Measurements from ENCODE around the gene ABHD17B.

ABHD17B gene

GRCh38 chr9:71879644-71880174 lies 31.3 kb downstream of the ABHD17B start:
- DNase-seq = no peak
- intact Hi-C loops (cut with DNase I) = no loop called here

- intact Hi-C loops (cut with DNase I) = no loop called here
- DNase-seq = no peak
These were observed 32.4 kb downstream of the ABHD17B start for GRCh38 chr9:71878327-71879274.

GRCh38 chr9:71876829-71877228 lies 34.2 kb downstream of the ABHD17B start:
- intact Hi-C loops (cut with DNase I) = no loop called here
- DNase-seq = no peak

GRCh38 chr9:71876106-71876505 lies 34.9 kb downstream of the ABHD17B start:
- DNase-seq = no peak
- intact Hi-C loops (cut with DNase I) = no loop called here

DNA sequence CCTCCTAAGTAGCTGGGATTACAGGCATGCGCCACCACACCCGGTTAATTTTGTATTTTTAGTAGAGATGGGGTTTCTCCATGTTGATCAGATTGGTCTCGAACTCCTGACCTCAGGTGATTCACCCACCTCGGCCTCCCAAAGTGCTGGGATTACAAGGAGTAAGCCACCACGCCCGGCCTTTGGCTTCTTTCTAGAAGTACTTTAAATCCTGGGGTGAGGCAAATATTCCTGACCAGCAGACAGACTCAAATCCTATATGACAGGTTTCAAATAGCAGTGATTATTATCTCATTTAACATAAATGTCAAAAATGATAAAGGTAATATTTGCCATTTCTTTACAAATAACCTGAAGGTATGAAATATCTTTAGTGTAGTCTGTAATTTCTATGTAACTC lies 35.6 kb downstream of the ABHD17B start:
- DNase-seq = no peak
- intact Hi-C loops (cut with DNase I) = no loop called here

DNA sequence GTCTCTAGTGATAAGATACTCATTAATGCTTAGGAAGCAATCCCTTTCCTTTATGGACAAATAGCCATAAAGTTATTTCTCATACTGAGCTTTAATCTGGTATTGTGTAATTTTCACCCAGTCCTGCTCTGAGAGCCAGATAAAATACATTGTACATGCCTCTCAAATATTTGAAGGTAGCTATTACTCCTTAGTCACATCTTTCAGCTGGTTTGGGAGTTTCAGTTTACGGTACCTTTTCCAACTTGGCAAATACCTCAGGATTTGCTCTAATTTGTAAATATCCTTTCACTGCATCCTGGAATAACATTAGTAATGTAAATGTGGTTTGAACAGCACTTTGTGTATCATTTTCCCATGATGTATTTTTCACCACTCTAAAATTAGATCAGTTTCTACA lies 47.4 kb downstream of the ABHD17B start:
- no peak for DNase-seq

DNA sequence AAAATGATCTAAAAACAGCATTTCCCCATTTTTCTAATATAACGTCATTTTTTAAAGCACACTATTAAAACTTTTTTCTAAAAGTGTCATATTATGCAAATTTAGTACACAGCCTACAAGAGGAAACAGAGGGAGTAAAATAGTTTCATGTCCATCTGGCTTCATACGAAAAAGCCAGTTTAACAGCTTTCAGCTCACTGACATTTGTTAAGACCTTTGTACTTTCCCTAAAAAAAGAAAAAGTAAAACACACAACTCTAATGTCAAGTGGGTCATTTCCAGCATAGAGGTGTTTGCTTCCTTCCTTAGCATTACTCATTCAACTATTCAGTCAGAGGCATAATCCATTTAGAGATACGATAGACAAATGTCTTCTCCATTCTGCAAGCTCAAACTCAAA lies 49.4 kb downstream of the ABHD17B start:
- intact Hi-C loops (cut with DNase I) = no loop called here
- DNase-seq = no peak

More for the DNA sequence above, 47.4 kb downstream of the ABHD17B start:
- intact Hi-C loops (cut with DNase I) = no loop called here

DNA sequence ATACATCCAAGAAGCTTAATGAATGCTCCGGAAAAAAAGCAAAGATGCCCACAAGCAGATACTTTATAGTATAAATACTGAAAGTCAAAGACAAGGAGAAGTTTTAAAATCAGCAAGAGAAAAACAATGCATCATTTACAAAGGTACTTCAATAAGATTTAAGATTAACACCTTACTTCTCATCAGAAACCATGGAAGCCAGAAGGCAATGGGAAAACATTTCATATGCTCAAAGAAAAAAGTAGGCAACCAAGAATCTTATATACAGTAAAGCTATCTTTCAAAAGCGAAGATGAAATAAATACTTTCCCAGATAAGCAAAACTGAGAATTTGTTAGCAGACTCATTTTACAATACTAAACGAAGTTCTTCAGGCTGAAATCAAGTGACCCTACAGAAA lies 51.1 kb downstream of the ABHD17B start:
- intact Hi-C loops (cut with DNase I) = no loop called here
- no peak for DNase-seq

GRCh38 chr9:71858812-71859211 lies 52.2 kb downstream of the ABHD17B start:
- intact Hi-C loops (cut with DNase I) = no loop called here
- DNase-seq = no peak

DNA sequence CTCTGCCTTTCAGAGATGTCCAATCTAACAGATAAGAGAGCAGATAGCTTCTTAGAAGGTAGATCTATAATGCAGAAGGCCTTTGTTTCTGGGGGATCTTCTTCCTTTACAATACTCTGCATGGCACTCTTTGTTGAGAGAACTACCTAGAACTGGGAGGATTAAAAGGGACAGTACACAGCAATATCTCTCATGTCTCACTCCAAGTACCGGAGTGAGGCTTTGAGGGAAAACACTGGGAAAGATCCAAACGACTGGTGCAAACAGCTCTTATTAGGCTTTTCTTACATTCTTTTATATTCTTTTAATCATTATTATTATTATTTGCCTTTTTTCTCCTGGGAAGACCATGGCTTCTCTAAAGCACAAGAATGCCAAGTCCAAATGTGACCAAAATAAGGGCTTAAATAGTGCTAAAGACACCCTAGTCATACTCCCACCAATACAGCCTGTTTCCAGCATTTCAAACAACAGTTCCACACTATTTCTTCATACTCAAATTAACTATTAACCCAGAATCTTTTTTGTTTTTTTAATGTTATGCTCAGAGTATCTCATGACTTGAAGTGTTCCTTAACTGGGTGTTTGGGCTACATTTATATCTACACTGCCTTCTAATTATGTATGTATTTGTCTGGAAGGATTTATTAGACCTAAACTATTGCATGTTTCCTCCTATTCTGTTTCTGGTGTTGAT lies 52.7 kb downstream of the ABHD17B start:
- DNase-seq = no peak
- intact Hi-C loops (cut with DNase I) = no loop called here

GRCh38 chr9:71857159-71857558 lies 53.8 kb downstream of the ABHD17B start:
- intact Hi-C loops (cut with DNase I) = no loop called here
- DNase-seq = no peak

DNA sequence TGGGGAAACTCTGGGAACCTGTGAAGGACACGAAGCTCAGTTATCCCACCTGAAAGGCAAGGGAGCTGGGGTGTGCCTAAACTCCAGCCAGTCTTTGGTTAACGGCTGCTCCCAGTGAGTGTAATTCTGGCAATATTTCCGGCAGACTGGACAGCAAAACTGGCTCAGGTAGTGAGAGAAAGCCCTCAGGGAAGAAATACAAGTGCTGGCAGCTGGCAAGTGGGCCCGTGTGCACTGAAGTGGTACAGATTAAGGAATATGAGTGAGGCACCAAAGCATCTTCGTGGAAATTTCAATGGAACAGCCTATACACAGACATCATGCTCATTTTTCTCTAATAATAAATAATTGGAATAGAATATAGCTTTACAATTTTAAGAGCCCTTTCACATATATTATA lies 56.2 kb downstream of the ABHD17B start:
- intact Hi-C loops (cut with DNase I) = no loop called here
- no peak for DNase-seq

DNA sequence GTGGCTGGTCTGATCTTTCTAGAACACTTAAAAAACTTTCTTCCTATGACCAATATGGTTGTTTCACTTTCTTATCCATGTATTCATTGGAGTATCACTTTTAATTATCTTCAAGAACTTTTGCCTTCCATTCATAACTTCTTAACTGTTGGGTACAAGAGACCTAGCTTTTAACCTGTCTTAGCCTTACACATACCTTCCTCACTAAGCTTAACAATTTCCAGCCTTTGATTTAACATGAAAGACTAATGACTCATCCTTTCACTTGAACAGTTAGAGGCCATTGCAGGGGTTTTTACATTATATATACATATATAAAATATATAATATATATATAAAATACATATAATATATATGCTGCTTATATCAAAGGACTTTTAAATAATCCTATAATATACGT lies 57.9 kb downstream of the ABHD17B start:
- DNase-seq = no peak
- intact Hi-C loops (cut with DNase I) = no loop called here

GRCh38 chr9:71850996-71851395 lies 60.0 kb downstream of the ABHD17B start:
- intact Hi-C loops (cut with DNase I) = no loop called here
- no peak for DNase-seq

DNA sequence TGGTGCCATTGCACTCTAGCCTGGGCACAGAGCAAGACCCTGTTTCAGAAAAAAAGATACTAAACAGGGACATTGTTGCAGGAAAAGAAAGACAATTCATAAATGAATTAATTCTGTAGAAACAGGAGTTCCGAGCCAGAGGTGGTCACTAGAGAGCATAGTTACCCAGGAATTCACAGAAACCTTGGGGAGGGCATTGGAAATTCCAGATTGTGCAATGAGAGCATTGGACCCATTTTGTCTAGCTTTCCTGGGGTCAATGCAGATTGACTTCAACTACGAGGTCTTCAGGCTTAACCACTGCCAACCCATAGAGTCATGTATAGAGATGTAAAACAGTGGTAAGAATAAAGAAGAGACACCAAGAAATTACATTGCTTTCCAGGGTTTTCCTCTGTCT lies 63.1 kb downstream of the ABHD17B start:
- no peak for DNase-seq
- intact Hi-C loops (cut with DNase I) = no loop called here

DNA sequence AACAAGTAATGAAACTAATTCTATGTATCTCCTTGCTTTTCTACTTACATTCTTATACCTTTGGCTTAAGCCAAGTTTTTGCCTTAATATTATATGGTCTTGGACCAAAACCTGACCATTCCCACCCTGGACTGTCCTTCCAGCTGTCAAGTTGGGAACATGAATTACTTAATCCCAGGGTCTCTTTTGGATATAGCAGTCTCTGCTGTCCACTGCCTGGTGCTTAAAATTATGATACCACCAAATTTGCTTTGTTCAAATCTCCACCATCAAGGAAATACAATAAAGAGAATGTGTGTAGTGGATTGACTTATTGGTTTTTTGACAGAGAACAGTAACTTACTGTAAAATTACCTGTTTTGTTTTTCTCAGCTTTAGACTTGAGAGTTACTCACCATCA lies 66.2 kb downstream of the ABHD17B start:
- DNase-seq = no peak
- intact Hi-C loops (cut with DNase I) = no loop called here

- intact Hi-C loops (cut with DNase I) = no loop called here
- no peak for DNase-seq
These were observed 71.3 kb downstream of the ABHD17B start for GRCh38 chr9:71839668-71840067.

DNA sequence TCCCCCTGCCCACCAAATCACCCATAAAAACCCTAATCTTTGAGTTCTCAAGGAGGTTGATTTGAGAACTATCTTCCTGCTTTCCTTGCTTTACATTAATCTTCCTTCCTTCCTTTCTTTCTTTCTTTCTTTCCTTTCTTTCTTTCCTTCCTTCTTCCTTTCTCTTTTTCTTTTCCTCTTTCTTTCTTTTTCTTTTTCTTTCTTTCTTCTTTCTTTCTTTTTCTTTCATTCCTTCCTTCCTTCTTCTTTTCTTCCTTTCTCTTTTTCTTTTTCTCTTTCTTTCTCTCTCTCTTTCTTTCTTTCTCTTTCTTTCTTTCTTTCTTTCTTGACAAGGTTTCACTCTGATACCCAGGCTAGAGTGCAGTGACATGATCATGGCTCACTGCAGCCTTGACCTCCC lies 75.4 kb downstream of the ABHD17B start:
- no peak for DNase-seq
- intact Hi-C loops (cut with DNase I) = no loop called here

DNA sequence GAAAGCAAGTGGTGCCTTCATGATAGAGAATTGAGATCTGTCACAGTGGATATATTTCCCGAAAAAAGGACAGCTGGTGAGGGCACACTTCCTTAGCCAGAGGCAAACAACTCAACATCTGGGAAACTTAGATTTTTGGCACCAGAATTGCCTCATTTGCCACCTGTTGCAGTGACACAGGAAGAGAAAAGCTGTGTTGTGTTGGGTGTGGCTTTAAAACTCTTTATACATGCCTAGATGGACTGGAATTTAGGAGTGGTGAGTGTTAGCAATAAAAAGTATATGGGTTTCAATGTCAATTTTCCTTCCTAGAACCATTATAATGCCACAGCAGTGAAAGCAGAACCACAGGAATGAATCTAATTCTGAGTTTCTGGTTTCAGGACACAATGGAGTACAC lies 80.1 kb downstream of the ABHD17B start:
- no peak for DNase-seq
- intact Hi-C loops (cut with DNase I) = no loop called here

- peak in 9 of 10 donors; percentile 40 to 96 (median 75) for DNase-seq
- intact Hi-C loops (cut with DNase I) = no loop called here
These were observed 80.8 kb downstream of the ABHD17B start for GRCh38 chr9:71830153-71830552.

- DNase-seq = no peak
- intact Hi-C loops (cut with DNase I) = no loop called here
These were observed 84.7 kb downstream of the ABHD17B start for GRCh38 chr9:71826279-71826678.

DNA sequence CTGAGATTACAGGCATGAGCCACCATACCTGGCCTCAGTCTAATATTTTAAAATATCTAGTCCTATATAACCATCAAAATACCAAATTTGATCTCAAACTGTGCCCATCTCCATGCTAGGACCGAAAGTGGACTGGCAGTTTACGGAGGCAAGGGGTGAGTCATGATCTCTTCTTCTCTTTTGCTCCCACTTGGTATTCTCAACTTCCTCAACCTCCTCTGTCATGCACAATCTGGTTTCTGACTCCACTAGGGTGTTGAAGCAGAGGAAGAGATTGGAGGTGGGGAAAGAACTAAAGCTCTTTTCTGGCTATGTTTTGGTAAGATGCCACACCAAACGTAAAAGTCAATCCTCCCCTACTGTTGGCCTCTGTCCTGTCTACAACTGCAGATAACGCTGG lies 86.7 kb downstream of the ABHD17B start:
- intact Hi-C loops (cut with DNase I) = no loop called here
- DNase-seq = no peak
